Measurements from ENCODE around the gene PDE4D. TPM values are rescaled to one million over a fixed set of nuclear protein-coding genes. Genes with fewer than 3 reads are reported as not detected.

The PDE4D gene
- polyA plus RNA-seq, 1 donor (not counting 4 experiments of a cell fraction or from before 2014, with no cell fraction given): 3.6 TPM

GRCh38 chr5:59418808-59419207 lies 474.7 kb downstream of the PDE4D start:
- Histone ChIP-seq H3K9ac (ENCODE audit: control insufficient read depth, extremely low read depth, insufficient read depth, low read length) (no peak overlapping the region), H3K4me2 (ENCODE audit: control insufficient read depth, extremely low read depth, insufficient read depth, low read depth, low read length) (no peak overlapping the region), H3K27ac (ENCODE audit: control insufficient read depth, insufficient read depth, low read length) (no peak overlapping the region), H2AFZ (ENCODE audit: control insufficient read depth, low read length) (no peak overlapping the region), H3K79me2 (ENCODE audit: control insufficient read depth, insufficient read depth, low read length) (no peaks in the 10 kb centered on the region), H3K4me3 (ENCODE audit: control insufficient read depth in 2 of 3, extremely low read depth in 1 of 3, insufficient read depth in 2 of 3, low read depth in 1 of 3, low read length in 3 of 3) (no peak overlapping the region), H3K27me3 (ENCODE audit: control insufficient read depth, extremely low read depth, insufficient read depth, low read length) (no peaks in the 10 kb centered on the region), H3K36me3 (ENCODE audit: control insufficient read depth in 2 of 2, extremely low read depth in 1 of 2, insufficient read depth in 2 of 2, low read length in 2 of 2) (no peaks in the 10 kb centered on the region), H3K4me1 (ENCODE audit: control insufficient read depth, extremely low read depth, insufficient read depth, low read length) (no peaks in the 10 kb centered on the region), H3K9me1 (ENCODE audit: control insufficient read depth, extremely low read depth, insufficient read depth, low read length) (no peaks in the 10 kb centered on the region), H4K20me1 (ENCODE audit: control insufficient read depth, extremely low read depth, insufficient read depth, low read length) (no peaks in the 10 kb centered on the region), H3K9me3 (ENCODE audit: control insufficient read depth, low read depth, low read length) (no peaks in the 10 kb centered on the region)
- TF ChIP-seq EZH2 (IDR thresholded peaks at IDR 0.05; ENCODE audit: low read length) (no peak), CTCF (optimal IDR thresholded peaks at IDR 0.05 in 1 of 3, IDR thresholded peaks at IDR 0.05 in 1 of 3, conservative IDR thresholded peaks at IDR 0.05 in 1 of 3; ENCODE audit: extremely low read depth in 1 of 3, insufficient read depth in 2 of 3, low read length in 3 of 3) (no peak)
- no peak for DNase-seq (ENCODE audit: low read depth, low spot score)
- dilution Hi-C loops (cut with MboI; ENCODE audit: extremely low pct_ligation_motif_present, low sequenced_read_pairs): no loop called here
- FAIRE-seq: no peak

DNA sequence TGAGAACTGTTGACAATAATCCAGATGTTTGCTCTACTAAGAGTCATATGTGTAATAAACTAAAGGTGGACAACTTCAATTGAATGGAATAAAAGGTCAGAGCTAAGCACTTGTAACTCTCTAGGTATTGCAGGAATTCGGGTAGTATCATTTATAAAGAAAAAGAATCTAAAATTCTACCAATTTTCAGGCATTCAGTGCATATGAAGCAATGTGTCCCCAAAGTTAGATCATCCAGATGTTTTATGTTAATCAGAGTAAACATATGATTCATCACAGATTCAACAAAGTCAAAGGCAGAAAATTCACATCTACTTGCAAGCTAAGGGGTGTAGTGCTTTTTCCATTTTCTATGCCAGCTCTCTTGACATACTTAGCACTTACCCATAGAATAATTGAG lies 477.1 kb downstream of the PDE4D start:
- no peak for FAIRE-seq
- DNase-seq (ENCODE audit: low read depth, low spot score): no peak
- Histone ChIP-seq H3K79me2 (ENCODE audit: control insufficient read depth, insufficient read depth, low read length) (no peaks in the 10 kb centered on the region), H4K20me1 (ENCODE audit: control insufficient read depth, extremely low read depth, insufficient read depth, low read length) (no peaks in the 10 kb centered on the region), H3K36me3 (ENCODE audit: control insufficient read depth in 2 of 2, extremely low read depth in 1 of 2, insufficient read depth in 2 of 2, low read length in 2 of 2) (no peaks in the 10 kb centered on the region), H3K9me3 (ENCODE audit: control insufficient read depth, low read depth, low read length) (no peaks in the 10 kb centered on the region), H3K27me3 (ENCODE audit: control insufficient read depth, extremely low read depth, insufficient read depth, low read length) (no peaks in the 10 kb centered on the region), H3K4me2 (ENCODE audit: control insufficient read depth, extremely low read depth, insufficient read depth, low read depth, low read length) (no peak overlapping the region), H3K27ac (ENCODE audit: control insufficient read depth, insufficient read depth, low read length) (no peak overlapping the region), H3K9me1 (ENCODE audit: control insufficient read depth, extremely low read depth, insufficient read depth, low read length) (no peaks in the 10 kb centered on the region), H3K4me1 (ENCODE audit: control insufficient read depth, extremely low read depth, insufficient read depth, low read length) (no peaks in the 10 kb centered on the region), H2AFZ (ENCODE audit: control insufficient read depth, low read length) (no peak overlapping the region), H3K9ac (ENCODE audit: control insufficient read depth, extremely low read depth, insufficient read depth, low read length) (no peak overlapping the region), H3K4me3 (ENCODE audit: control insufficient read depth in 2 of 3, extremely low read depth in 1 of 3, insufficient read depth in 2 of 3, low read depth in 1 of 3, low read length in 3 of 3) (no peak overlapping the region)
- TF ChIP-seq EZH2 (IDR thresholded peaks at IDR 0.05; ENCODE audit: low read length) (no peak), CTCF (optimal IDR thresholded peaks at IDR 0.05 in 1 of 3, IDR thresholded peaks at IDR 0.05 in 1 of 3, conservative IDR thresholded peaks at IDR 0.05 in 1 of 3; ENCODE audit: extremely low read depth in 1 of 3, insufficient read depth in 2 of 3, low read length in 3 of 3) (no peak)
- dilution Hi-C loops (cut with MboI; ENCODE audit: extremely low pct_ligation_motif_present, low sequenced_read_pairs): no loop called here
